Neural crest cell (in vitro differentiated cells): ENCODE data around the gene DIP2A. TPM values are rescaled to one million over a fixed set of nuclear protein-coding genes. Genes with fewer than 3 reads are reported as not detected.

Source experiments
- DNase-seq: peaks from one replicate; pipeline ENCODE4 v3.0.0; 2021; ENCODE audit warnings: low read depth, mixed read lengths, low spot score
- H3K27ac Mint-ChIP-seq: one replicate; pipeline ENCODE4 v1.8.0; 2021; ENCODE audit warnings: mild to moderate bottlenecking, mixed read lengths; ENCODE audit not compliant: unreplicated experiment
- H3K27me3 Mint-ChIP-seq: 2 replicates; pipeline ENCODE4 v1.8.0; 2021; ENCODE audit warnings: low read depth, mild to moderate bottlenecking, mixed read lengths
- H3K36me3 Mint-ChIP-seq: 2 replicates; pipeline ENCODE4 v1.8.0; 2021; ENCODE audit warnings: low read depth, mild to moderate bottlenecking, mixed read lengths
- H3K4me1 Mint-ChIP-seq: 2 replicates; pipeline ENCODE4 v1.8.0; 2021; ENCODE audit warnings: mixed read lengths
- H3K4me3 Mint-ChIP-seq: one replicate; pipeline ENCODE4 v1.8.0; 2021; ENCODE audit warnings: mild to moderate bottlenecking, mixed read lengths
- H3K9me3 Mint-ChIP-seq: 2 replicates; pipeline ENCODE4 v1.8.0; 2021; ENCODE audit warnings: mixed read lengths
- CTCF ChIP-seq: fragments of 200-600 bp; sonication (generic); conservative IDR thresholded peaks from 2 replicates; pipeline ENCODE4 v1.5.0; 2021; ENCODE audit warnings: antibody characterized with exemption, mild to moderate bottlenecking
- total RNA-seq: library from RNA; stranded (reverse); gene quantifications from 2 replicates; pipeline ENCODE4 v1.2.1, GENCODE V29; 2021

DIP2A gene
- total RNA-seq, 1 donor from 2014 or later: 57.8 TPM

- Mint-ChIP-seq H3K27me3 (no peaks in the 10 kb centered on the region), H3K9me3 (no peaks in the 10 kb centered on the region), H3K27ac (no peak overlapping the region), H3K4me1 (no peaks in the 10 kb centered on the region), H3K36me3 (peaks cover 23% of the 10 kb centered on the region), H3K4me3 (no peak overlapping the region)
- no peak for TF ChIP-seq CTCF
- DNase-seq: no peak
Observed at GRCh38 chr21:46550116-46550941, 91.6 kb downstream of the DIP2A start.

DNA sequence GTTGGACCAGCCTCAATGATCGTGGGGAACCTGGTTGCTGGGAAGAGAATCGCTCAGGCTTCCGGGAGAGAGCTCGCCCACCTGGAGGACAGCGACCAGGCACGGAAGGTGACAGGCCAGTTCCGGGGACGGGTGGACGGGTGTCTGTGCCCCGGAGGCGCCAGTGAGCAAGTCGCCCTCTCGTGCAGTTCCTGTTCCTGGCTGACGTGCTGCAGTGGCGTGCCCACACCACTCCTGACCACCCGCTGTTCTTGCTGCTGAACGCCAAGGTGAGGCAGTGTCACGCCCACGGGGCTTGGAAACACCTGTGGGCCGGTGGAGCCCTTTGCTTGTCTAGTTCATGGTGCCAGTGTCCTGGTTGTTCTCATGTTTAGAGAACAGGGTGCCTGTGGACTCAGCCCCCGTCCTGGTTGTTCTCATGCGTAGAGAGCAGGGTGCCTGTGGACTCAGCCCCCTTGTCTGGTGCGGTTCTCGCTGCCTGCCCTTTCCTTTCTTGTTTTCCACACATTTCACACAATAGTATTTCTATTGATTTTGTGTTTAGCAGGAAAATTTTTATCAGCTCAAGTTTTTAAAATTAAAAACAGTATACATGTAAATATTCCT is 93.0 kb downstream of the DIP2A start:
- no peaks in the 10 kb centered on the region for H3K4me1 Mint-ChIP-seq
- H3K27me3 Mint-ChIP-seq: no peaks in the 10 kb centered on the region
- H3K27ac Mint-ChIP-seq: no peak overlapping the region
- no peaks in the 10 kb centered on the region for H3K9me3 Mint-ChIP-seq
- H3K36me3 Mint-ChIP-seq: peaks cover 26% of the 10 kb centered on the region
- no peak overlapping the region for H3K4me3 Mint-ChIP-seq
- DNase-seq: no peak
- TF ChIP-seq CTCF: no peak

GRCh38 chr21:46552274-46552673 is 93.6 kb downstream of the DIP2A start:
- Mint-ChIP-seq H3K4me3 (no peak overlapping the region), H3K36me3 (peaks cover 23% of the 10 kb centered on the region)

GRCh38 chr21:46552865-46553379 is 94.2 kb downstream of the DIP2A start:
- no peaks in the 10 kb centered on the region for H3K4me1 Mint-ChIP-seq
- no peaks in the 10 kb centered on the region for H3K27me3 Mint-ChIP-seq
- peaks cover 20% of the 10 kb centered on the region for H3K36me3 Mint-ChIP-seq
- H3K27ac Mint-ChIP-seq: no peak overlapping the region
- H3K9me3 Mint-ChIP-seq: no peaks in the 10 kb centered on the region
- no peak overlapping the region for H3K4me3 Mint-ChIP-seq
- DNase-seq: no peak
- no peak for TF ChIP-seq CTCF

More at GRCh38 chr21:46552274-46552673, 93.6 kb downstream of the DIP2A start:
- no peaks in the 10 kb centered on the region for H3K9me3 Mint-ChIP-seq
- H3K4me1 Mint-ChIP-seq: no peaks in the 10 kb centered on the region
- no peak for DNase-seq
- no peaks in the 10 kb centered on the region for H3K27me3 Mint-ChIP-seq
- H3K27ac Mint-ChIP-seq: no peak overlapping the region
- no peak for TF ChIP-seq CTCF

DNA sequence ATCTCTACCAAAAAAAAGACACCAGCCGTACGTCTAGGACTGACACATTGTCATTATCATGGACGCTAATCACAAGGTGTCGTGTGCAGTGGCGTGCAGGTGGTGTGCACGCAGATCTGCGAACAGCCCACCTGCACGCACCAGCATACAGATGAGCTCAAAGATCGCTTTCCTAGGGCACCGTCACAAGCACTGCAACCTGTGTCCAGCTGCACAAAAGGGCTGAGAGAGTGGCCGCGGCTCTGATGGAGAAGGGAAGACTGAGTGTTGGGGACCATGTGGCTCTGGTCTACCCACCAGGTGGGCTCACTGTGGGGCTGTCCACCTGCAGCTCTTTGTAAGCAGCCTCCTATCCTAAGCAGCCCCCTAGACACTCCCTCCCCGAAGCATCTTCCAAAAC is 95.3 kb downstream of the DIP2A start:
- no peak for DNase-seq
- no peak overlapping the region for H3K27ac Mint-ChIP-seq
- peaks cover under 1% of the 10 kb centered on the region for H3K4me1 Mint-ChIP-seq
- H3K27me3 Mint-ChIP-seq: no peaks in the 10 kb centered on the region
- no peaks in the 10 kb centered on the region for H3K9me3 Mint-ChIP-seq
- H3K36me3 Mint-ChIP-seq: peaks cover 10% of the 10 kb centered on the region
- TF ChIP-seq CTCF: no peak
- H3K4me3 Mint-ChIP-seq: no peak overlapping the region
